H9 (cell line): Measurements from ENCODE around the gene RGL1. TPM values are rescaled to one million over a fixed set of nuclear protein-coding genes. Genes with fewer than 3 reads are reported as not detected.

Source experiments
- DNase-seq: peaks from one replicate; pipeline ENCODE4 v3.0.0-alpha.2; 2017
- H2AFZ ChIP-seq: one replicate; pipeline ENCODE4 v1.6.1; 2013; ENCODE audit warnings: mild to moderate bottlenecking, low read length, control low read depth, moderate library complexity
- H2AK5ac ChIP-seq: 2 replicates; pipeline ENCODE4 v1.6.1; 2013; ENCODE audit warnings: low read length, control low read depth, mixed read lengths; ENCODE audit not compliant: insufficient read length
- H2BK120ac ChIP-seq: one replicate; pipeline ENCODE4 v1.6.1; 2013; ENCODE audit warnings: low read depth, mild to moderate bottlenecking, low read length, control low read depth, inconsistent platforms; ENCODE audit not compliant: poor library complexity, severe bottlenecking
- H2BK12ac ChIP-seq: 2 replicates; pipeline ENCODE4 v1.6.1; 2013; ENCODE audit warnings: low read length, control low read depth, mixed read lengths, low read depth; ENCODE audit not compliant: insufficient read length
- H2BK15ac ChIP-seq: 2 replicates; pipeline ENCODE4 v1.6.1; 2013; ENCODE audit warnings: low read depth, low read length, control low read depth
- H2BK20ac ChIP-seq: one replicate; pipeline ENCODE4 v1.6.1; 2013; ENCODE audit warnings: low read depth, mild to moderate bottlenecking, low read length, control low read depth, inconsistent platforms; ENCODE audit not compliant: poor library complexity, severe bottlenecking
- H2BK5ac ChIP-seq: 2 replicates; pipeline ENCODE4 v1.6.1; 2013; ENCODE audit warnings: low read length, control low read depth, mixed read lengths; ENCODE audit not compliant: insufficient read length
- H3K14ac ChIP-seq: 2 replicates; pipeline ENCODE4 v1.6.1; 2013; ENCODE audit warnings: low read length, control low read depth; ENCODE audit not compliant: insufficient read depth
- H3K18ac ChIP-seq: 2 replicates; pipeline ENCODE4 v1.6.1; 2013; ENCODE audit warnings: low read depth, mild to moderate bottlenecking, mixed read lengths, low read length, control low read depth; ENCODE audit not compliant: insufficient read length
- H3K23ac ChIP-seq: 2 replicates; pipeline ENCODE4 v1.6.1; 2013; ENCODE audit warnings: low read length, control low read depth, mixed read lengths, low read depth; ENCODE audit not compliant: insufficient read length
- H3K23me2 ChIP-seq: 2 replicates; pipeline ENCODE4 v1.6.1; 2013; ENCODE audit warnings: low read depth, mild to moderate bottlenecking, mixed read lengths, low read length, control low read depth; ENCODE audit not compliant: insufficient read length, poor library complexity, severe bottlenecking
- H3K27ac ChIP-seq: 2 replicates; pipeline ENCODE4 v1.5.1; 2013; ENCODE audit warnings: low read length, control low read depth, mixed read lengths, low read depth; ENCODE audit not compliant: insufficient read length
- H3K27me3 ChIP-seq: 2 replicates; pipeline ENCODE4 v1.6.1; 2013; ENCODE audit warnings: low read length, control low read depth, inconsistent platforms; ENCODE audit not compliant: insufficient read depth
- H3K4ac ChIP-seq: 2 replicates; pipeline ENCODE4 v1.6.1; 2013; ENCODE audit warnings: low read depth, mild to moderate bottlenecking, control low read depth, inconsistent platforms, low read length, moderate library complexity
- H3K4me1 ChIP-seq: 2 replicates; pipeline ENCODE4 v1.6.1; 2013; ENCODE audit warnings: low read length, control low read depth, inconsistent platforms; ENCODE audit not compliant: insufficient read depth
- H3K4me2 ChIP-seq: 2 replicates; pipeline ENCODE4 v1.6.1; 2013; ENCODE audit warnings: low read length, control low read depth, mixed read lengths; ENCODE audit not compliant: insufficient read length, insufficient read depth
- H3K56ac ChIP-seq: 2 replicates; pipeline ENCODE4 v1.6.1; 2013; ENCODE audit warnings: low read depth, mild to moderate bottlenecking, mixed read lengths, low read length, control low read depth; ENCODE audit not compliant: insufficient read length
- H3K79me1 ChIP-seq: 2 replicates; pipeline ENCODE4 v1.6.1; 2013; ENCODE audit warnings: low read depth, mild to moderate bottlenecking, moderate library complexity, low read length, control low read depth, inconsistent platforms; ENCODE audit not compliant: insufficient read depth, poor library complexity, severe bottlenecking
- H3K79me2 ChIP-seq: 2 replicates; pipeline ENCODE4 v1.6.1; 2013; ENCODE audit warnings: low read length, control low read depth, inconsistent platforms; ENCODE audit not compliant: insufficient read depth
- H3K9ac ChIP-seq: 2 replicates; pipeline ENCODE4 v1.6.1; 2013; ENCODE audit warnings: low read length, control low read depth, mixed read lengths; ENCODE audit not compliant: insufficient read length; ENCODE audit errors: extremely low read depth
- H3K9me3 ChIP-seq: one replicate; pipeline ENCODE4 v1.6.1; 2013; ENCODE audit warnings: low read depth, low read length, inconsistent platforms; ENCODE audit not compliant: control insufficient read depth
- H3T11ph ChIP-seq: one replicate; pipeline ENCODE4 v1.6.1; 2013; ENCODE audit warnings: mild to moderate bottlenecking, low read length, control low read depth, inconsistent platforms
- H4K20me1 ChIP-seq: one replicate; pipeline ENCODE4 v1.6.1; 2013; ENCODE audit not compliant: control insufficient read depth, insufficient read length, insufficient read depth
- H4K5ac ChIP-seq: 2 replicates; pipeline ENCODE4 v1.6.1; 2013; ENCODE audit warnings: low read depth, mild to moderate bottlenecking, mixed read lengths, low read length, control low read depth; ENCODE audit not compliant: insufficient read length
- H4K8ac ChIP-seq: replicated peaks from 2 replicates; pipeline ENCODE4 v1.6.1; 2013; ENCODE audit warnings: low read length, control low read depth, mixed read lengths, low read depth; ENCODE audit not compliant: insufficient read length
- H4K91ac ChIP-seq: 2 replicates; pipeline ENCODE4 v1.6.1; 2013; ENCODE audit warnings: low read depth, mild to moderate bottlenecking, moderate library complexity, mixed read lengths, low read length, control low read depth; ENCODE audit not compliant: insufficient read length
- H3K27ac Mint-ChIP-seq, 3 experiments: 2 replicates in 2 of 3; 3 replicates in 1 of 3; pipeline ENCODE4 v1.8.0; 2020 to 2021; ENCODE audit warnings: mixed read lengths in 3 of 3, mild to moderate bottlenecking in 1 of 3, moderate library complexity in 1 of 3
- H3K27me3 Mint-ChIP-seq: 2 replicates; pipeline ENCODE4 v1.8.0; 2021; ENCODE audit warnings: low read depth, mild to moderate bottlenecking, moderate library complexity, mixed read lengths
- H3K36me3 Mint-ChIP-seq, 3 experiments: 2 replicates in 2 of 3; 3 replicates in 1 of 3; pipeline ENCODE4 v1.8.0; 2020 to 2021; ENCODE audit warnings: low read depth in 3 of 3, mixed read lengths in 3 of 3; ENCODE audit not compliant: insufficient read depth in 1 of 3
- H3K4me1 Mint-ChIP-seq, 2 experiments: 2 replicates each; pipeline ENCODE4 v1.8.0; 2020; ENCODE audit warnings: mixed read lengths in 2 of 2
- H3K4me3 Mint-ChIP-seq, 2 experiments: 2 replicates in 1 of 2; 3 replicates in 1 of 2; pipeline ENCODE4 v1.8.0; 2020 to 2021; ENCODE audit warnings: mild to moderate bottlenecking in 2 of 2, mixed read lengths in 2 of 2, moderate library complexity in 1 of 2
- H3K9me3 Mint-ChIP-seq, 2 experiments: 2 replicates in 1 of 2; 3 replicates in 1 of 2; pipeline ENCODE4 v1.8.0; 2020; ENCODE audit warnings: mild to moderate bottlenecking in 2 of 2, mixed read lengths in 2 of 2, moderate library complexity in 1 of 2
- WGBS: extraction: QIAGEN DNeasy Blood & Tissue Kit; methylation state at CpG from one replicate; pipeline ENCODE4 v1.1.7; 2013; ENCODE audit warnings: missing lambda C conversion rate, low lambda C conversion rate, mixed read lengths; ENCODE audit not compliant: insufficient read length; ENCODE audit errors: extremely low coverage; 5-methylcytosine and 5-hydroxymethylcytosine counted together
- total RNA-seq: library from RNA; stranded (reverse); gene quantifications from 2 replicates; pipeline ENCODE4 v1.2.1, GENCODE V29; 2021
- TF ChIP-seq, protein P1 (sequence below): fragments of 200-600 bp; sonication (generic); conservative IDR thresholded peaks from 3 replicates; pipeline ENCODE4 v1.8.0; 2021; ENCODE audit warnings: antibody characterized with exemption, mild to moderate bottlenecking

Gene RGL1
- total RNA-seq, 1 experiment from 2014 or later, result 1.4 TPM

DNA sequence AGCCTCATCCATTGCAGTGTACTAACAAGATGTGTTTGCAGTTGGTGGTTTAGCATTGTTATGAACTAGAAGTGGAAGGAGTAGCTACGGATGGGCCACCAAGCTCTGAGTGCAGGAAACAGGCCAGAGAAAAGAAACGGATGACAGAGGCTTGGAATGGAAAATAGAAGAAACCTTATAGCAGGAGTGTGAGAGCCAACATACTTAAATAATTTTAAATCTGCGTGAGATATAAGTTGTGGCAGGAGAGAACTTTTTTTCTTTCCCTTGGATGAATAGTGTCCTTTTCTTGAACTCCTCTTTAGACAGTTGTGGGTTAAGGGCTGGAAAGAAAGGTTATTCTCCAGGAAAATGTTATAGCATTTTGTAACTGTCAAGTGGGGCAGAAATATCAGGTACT, 54.2 kb downstream of the RGL1 start:
- H4K91ac ChIP-seq, result no peak overlapping the region
- no peaks in the 10 kb centered on the region for H3K36me3 Mint-ChIP-seq
- no peak overlapping the region for H3K4ac ChIP-seq
- H2AFZ ChIP-seq, result no peak overlapping the region
- H3K27me3 ChIP-seq, result no peaks in the 10 kb centered on the region
- no peak overlapping the region for H4K8ac ChIP-seq
- no peak overlapping the region for H2BK15ac ChIP-seq
- TF ChIP-seq, protein P1, sequence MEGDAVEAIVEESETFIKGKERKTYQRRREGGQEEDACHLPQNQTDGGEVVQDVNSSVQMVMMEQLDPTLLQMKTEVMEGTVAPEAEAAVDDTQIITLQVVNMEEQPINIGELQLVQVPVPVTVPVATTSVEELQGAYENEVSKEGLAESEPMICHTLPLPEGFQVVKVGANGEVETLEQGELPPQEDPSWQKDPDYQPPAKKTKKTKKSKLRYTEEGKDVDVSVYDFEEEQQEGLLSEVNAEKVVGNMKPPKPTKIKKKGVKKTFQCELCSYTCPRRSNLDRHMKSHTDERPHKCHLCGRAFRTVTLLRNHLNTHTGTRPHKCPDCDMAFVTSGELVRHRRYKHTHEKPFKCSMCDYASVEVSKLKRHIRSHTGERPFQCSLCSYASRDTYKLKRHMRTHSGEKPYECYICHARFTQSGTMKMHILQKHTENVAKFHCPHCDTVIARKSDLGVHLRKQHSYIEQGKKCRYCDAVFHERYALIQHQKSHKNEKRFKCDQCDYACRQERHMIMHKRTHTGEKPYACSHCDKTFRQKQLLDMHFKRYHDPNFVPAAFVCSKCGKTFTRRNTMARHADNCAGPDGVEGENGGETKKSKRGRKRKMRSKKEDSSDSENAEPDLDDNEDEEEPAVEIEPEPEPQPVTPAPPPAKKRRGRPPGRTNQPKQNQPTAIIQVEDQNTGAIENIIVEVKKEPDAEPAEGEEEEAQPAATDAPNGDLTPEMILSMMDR, result no peak
- no CpG with 5 or more reads among the region's 3 CpGs for WGBS
- H3K23me2 ChIP-seq, result no peaks in the 10 kb centered on the region
- no peak overlapping the region for H3K4me3 Mint-ChIP-seq
- no peaks in the 10 kb centered on the region for H3K9me3 Mint-ChIP-seq
- no peak for DNase-seq
- H3K18ac ChIP-seq, result no peak overlapping the region
- H3T11ph ChIP-seq, result no peak overlapping the region
- H3K4me1 ChIP-seq, result peaks cover 3% of the 10 kb centered on the region; the same call in 1 of the 2 replicates
- no peak overlapping the region for H3K56ac ChIP-seq
- H3K27me3 Mint-ChIP-seq, result no peaks in the 10 kb centered on the region
- no peak overlapping the region for H4K5ac ChIP-seq
- no peaks in the 10 kb centered on the region for H3K79me2 ChIP-seq
- no peak overlapping the region for H3K27ac ChIP-seq
- H2BK20ac ChIP-seq, result no peak overlapping the region
- H2BK12ac ChIP-seq, result no peak overlapping the region
- H3K9ac ChIP-seq, result no peak overlapping the region
- no peaks in the 10 kb centered on the region for H3K9me3 ChIP-seq
- peaks cover 4% of the 10 kb centered on the region in 2 experiments for H3K4me1 Mint-ChIP-seq
- H3K23ac ChIP-seq, result no peak overlapping the region
- no peak overlapping the region for H2AK5ac ChIP-seq
- no peaks in the 10 kb centered on the region for H3K79me1 ChIP-seq
- no peak overlapping the region for H2BK5ac ChIP-seq
- no peak overlapping the region for H3K14ac ChIP-seq
- no peak overlapping the region for H3K27ac Mint-ChIP-seq
- no peak overlapping the region for H3K4me2 ChIP-seq
- no peak overlapping the region for H2BK120ac ChIP-seq
- no peaks in the 10 kb centered on the region for H4K20me1 ChIP-seq
